ENCODE results near the gene CD200.

Gene CD200

GRCh38 chr3:112306825-112307224 lies 26.1 kb upstream of the CD200 start:
- H2AFZ ChIP-seq (ENCODE audit: low read length), result no peak overlapping the region
- H3K27me3 ChIP-seq (replicated peaks; ENCODE audit: insufficient read depth, low read length), result no peaks in the 10 kb centered on the region
- no peak overlapping the region for H3K27ac ChIP-seq (ENCODE audit: low read length)
- no peak overlapping the region for H3K4me3 ChIP-seq (ENCODE audit: low read length)
- no peaks in the 10 kb centered on the region for H3K9me2 ChIP-seq (replicated peaks; ENCODE audit: insufficient read depth, low read length)
- H3K36me3 ChIP-seq (replicated peaks; ENCODE audit: insufficient read depth, low read length), result no peaks in the 10 kb centered on the region
- H3K79me2 ChIP-seq (ENCODE audit: low read length), result no peaks in the 10 kb centered on the region
- no peak for TF ChIP-seq CTCF (IDR thresholded peaks at IDR 0.05; ENCODE audit: low read length)
- no peak for TF ChIP-seq EZH2phosphoT487 (IDR thresholded peaks at IDR 0.05; ENCODE audit: low read length)
- TF ChIP-seq EZH2 (optimal IDR thresholded peaks at IDR 0.05; ENCODE audit: low read depth, low read length), result no peak
- DNase-seq, result no peak
- H4K20me1 ChIP-seq (ENCODE audit: insufficient read depth, low read length), result no peaks in the 10 kb centered on the region
- no peaks in the 10 kb centered on the region for H3F3A ChIP-seq (ENCODE audit: insufficient read depth, low read length)
- no peak overlapping the region for H3K9ac ChIP-seq (ENCODE audit: low read length)
- H3K4me2 ChIP-seq (ENCODE audit: low read depth, low read length), result no peak overlapping the region
- H3K4me1 ChIP-seq (ENCODE audit: low read length), result peaks cover 26% of the 10 kb centered on the region
- H3K9me3 ChIP-seq (replicated peaks; ENCODE audit: insufficient read depth, low read length), result no peaks in the 10 kb centered on the region

GRCh38 chr3:112307557-112307956 lies 25.4 kb upstream of the CD200 start:
- no peaks in the 10 kb centered on the region for H3K36me3 ChIP-seq (replicated peaks; ENCODE audit: insufficient read depth, low read length)
- no peaks in the 10 kb centered on the region for H3K79me2 ChIP-seq (ENCODE audit: low read length)
- TF ChIP-seq EZH2 (optimal IDR thresholded peaks at IDR 0.05; ENCODE audit: low read depth, low read length) (no peak), CTCF (IDR thresholded peaks at IDR 0.05; ENCODE audit: low read length) (no peak), EZH2phosphoT487 (IDR thresholded peaks at IDR 0.05; ENCODE audit: low read length) (no peak)
- H2AFZ ChIP-seq (ENCODE audit: low read length), result no peak overlapping the region
- no peaks in the 10 kb centered on the region for H3F3A ChIP-seq (ENCODE audit: insufficient read depth, low read length)
- no peaks in the 10 kb centered on the region for H4K20me1 ChIP-seq (ENCODE audit: insufficient read depth, low read length)
- H3K27me3 ChIP-seq (replicated peaks; ENCODE audit: insufficient read depth, low read length), result no peaks in the 10 kb centered on the region
- no peaks in the 10 kb centered on the region for H3K9me3 ChIP-seq (replicated peaks; ENCODE audit: insufficient read depth, low read length)
- H3K9ac ChIP-seq (ENCODE audit: low read length), result no peak overlapping the region
- no peaks in the 10 kb centered on the region for H3K9me2 ChIP-seq (replicated peaks; ENCODE audit: insufficient read depth, low read length)
- H3K4me3 ChIP-seq (ENCODE audit: low read length), result no peak overlapping the region
- peaks cover 19% of the 10 kb centered on the region for H3K4me1 ChIP-seq (ENCODE audit: low read length)
- DNase-seq, result no peak
- no peak overlapping the region for H3K4me2 ChIP-seq (ENCODE audit: low read depth, low read length)
- no peak overlapping the region for H3K27ac ChIP-seq (ENCODE audit: low read length)

DNA sequence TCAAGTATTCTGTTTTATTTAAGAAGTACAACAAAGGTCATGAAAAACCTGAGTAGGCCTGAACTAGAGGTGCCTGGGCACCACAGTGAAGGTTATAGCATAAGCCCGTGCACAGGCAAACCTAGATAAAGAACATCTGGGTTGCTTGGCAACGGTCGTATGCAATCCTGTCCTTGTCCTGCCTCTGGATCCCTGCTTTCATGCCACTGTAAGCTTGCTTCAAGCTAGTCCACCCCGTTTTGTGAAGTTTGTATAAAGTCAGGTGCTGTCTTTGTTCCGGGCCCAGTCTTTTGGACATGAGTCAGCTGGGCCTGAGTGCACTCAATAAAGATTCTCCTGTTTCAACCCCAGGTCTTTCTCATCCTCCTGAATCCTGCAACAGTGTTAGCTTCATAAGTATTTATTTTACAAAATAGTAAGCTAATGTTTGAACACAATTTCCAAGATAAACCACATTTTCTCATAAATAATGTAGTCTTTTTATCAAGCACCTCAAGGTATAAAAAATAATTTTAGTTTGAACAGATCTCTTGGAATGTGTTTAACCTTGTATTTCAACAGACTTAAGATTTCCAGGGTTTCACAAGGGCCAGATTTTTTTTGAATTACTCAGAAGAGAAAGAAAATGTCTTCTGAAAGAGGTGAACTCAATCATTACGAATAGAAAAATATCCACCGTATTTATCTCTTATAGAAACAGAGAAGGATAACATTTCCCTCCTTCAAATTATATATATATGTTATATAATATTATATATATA lies 24.6 kb upstream of the CD200 start:
- no peak overlapping the region for H3K27ac ChIP-seq (ENCODE audit: low read length)
- no peaks in the 10 kb centered on the region for H3K79me2 ChIP-seq (ENCODE audit: low read length)
- H3K9me2 ChIP-seq (replicated peaks; ENCODE audit: insufficient read depth, low read length), result no peaks in the 10 kb centered on the region
- peaks cover 11% of the 10 kb centered on the region for H3K4me1 ChIP-seq (ENCODE audit: low read length)
- no peaks in the 10 kb centered on the region for H3F3A ChIP-seq (ENCODE audit: insufficient read depth, low read length)
- no peaks in the 10 kb centered on the region for H3K9me3 ChIP-seq (replicated peaks; ENCODE audit: insufficient read depth, low read length)
- no peaks in the 10 kb centered on the region for H3K36me3 ChIP-seq (replicated peaks; ENCODE audit: insufficient read depth, low read length)
- H2AFZ ChIP-seq (ENCODE audit: low read length), result no peak overlapping the region
- no peak overlapping the region for H3K4me2 ChIP-seq (ENCODE audit: low read depth, low read length)
- no peaks in the 10 kb centered on the region for H4K20me1 ChIP-seq (ENCODE audit: insufficient read depth, low read length)
- no peak for TF ChIP-seq EZH2 (optimal IDR thresholded peaks at IDR 0.05; ENCODE audit: low read depth, low read length)
- no peak for TF ChIP-seq CTCF (IDR thresholded peaks at IDR 0.05; ENCODE audit: low read length)
- no peak for TF ChIP-seq EZH2phosphoT487 (IDR thresholded peaks at IDR 0.05; ENCODE audit: low read length)
- no peak overlapping the region for H3K4me3 ChIP-seq (ENCODE audit: low read length)
- no peak overlapping the region for H3K9ac ChIP-seq (ENCODE audit: low read length)
- DNase-seq, result no peak
- H3K27me3 ChIP-seq (replicated peaks; ENCODE audit: insufficient read depth, low read length), result no peaks in the 10 kb centered on the region
